Activated T-helper 17 cell treated with anti-CD3 and anti-CD28 coated beads, Interleukin-2, amount 50 U/mL, for 72 hours (primary cell): ENCODE measurements around the gene OXLD1. TPM values are rescaled to one million over a fixed set of nuclear protein-coding genes. Genes with fewer than 3 reads are reported as not detected.

Experiments
- ATAC-seq: fragments of 150-1000 bp; cut with Tn5 transposase; replicated peaks from 2 replicates; pipeline ENCODE4 v1.10.0; 2021; ENCODE audit warnings: mild to moderate bottlenecking, moderate library complexity
- H3K27ac Mint-ChIP-seq: one replicate; pipeline ENCODE4 v1.8.0; 2022; ENCODE audit warnings: mixed read lengths
- H3K27me3 Mint-ChIP-seq: one replicate; pipeline ENCODE4 v1.8.0; 2022; ENCODE audit warnings: mixed read lengths
- H3K36me3 Mint-ChIP-seq: one replicate; pipeline ENCODE4 v1.8.0; 2022; ENCODE audit warnings: low read depth, mild to moderate bottlenecking, mixed read lengths
- H3K4me1 Mint-ChIP-seq: one replicate; pipeline ENCODE4 v1.8.0; 2022; ENCODE audit warnings: mixed read lengths
- H3K4me3 Mint-ChIP-seq: one replicate; pipeline ENCODE4 v1.8.0; 2022; ENCODE audit warnings: mild to moderate bottlenecking, mixed read lengths
- H3K9me3 Mint-ChIP-seq: one replicate; pipeline ENCODE4 v1.8.0; 2022; ENCODE audit warnings: mixed read lengths
- total RNA-seq, 2 donors: library from RNA; stranded (reverse); gene quantifications; one replicate each; pipeline ENCODE4 v1.2.3, GENCODE V29; 2022

Gene OXLD1
- total RNA-seq, 2 donors from 2014 or later, result 18.4 to 40.3 TPM

- Mint-ChIP-seq H3K4me3 (no peak overlapping the region), H3K9me3 (no peaks in the 10 kb centered on the region), H3K36me3 (peaks cover 54% of the 10 kb centered on the region), H3K27me3 (no peaks in the 10 kb centered on the region), H3K27ac (no peak overlapping the region), H3K4me1 (peaks cover 8% of the 10 kb centered on the region)
- no peak for ATAC-seq
Measured at GRCh38 chr17:81706232-81706611, 39.8 kb upstream of the OXLD1 start.

GRCh38 chr17:81705518-81706231 is 39.3 kb upstream of the OXLD1 start:
- ATAC-seq, result no peak
- H3K4me3 Mint-ChIP-seq, result no peak overlapping the region
- no peaks in the 10 kb centered on the region for H3K27me3 Mint-ChIP-seq
- peaks cover 12% of the 10 kb centered on the region for H3K4me1 Mint-ChIP-seq
- H3K27ac Mint-ChIP-seq, result no peak overlapping the region
- H3K36me3 Mint-ChIP-seq, result peaks cover 60% of the 10 kb centered on the region
- H3K9me3 Mint-ChIP-seq, result no peaks in the 10 kb centered on the region

GRCh38 chr17:81703747-81704654 is 37.6 kb upstream of the OXLD1 start:
- peaks cover 77% of the 10 kb centered on the region for H3K36me3 Mint-ChIP-seq
- peak overlapping the region; percentile 43 for H3K27ac Mint-ChIP-seq

GRCh38 chr17:81702934-81703746 is 36.7 kb upstream of the OXLD1 start, which contains the start of gene MRPL12:
Gene MRPL12, plus strand, starts transcription at chr17:81703367. Its CDS starts 135 bp downstream, at chr17:81703502.
- peak within 1 kb of the TSS; percentile 98 for H3K27ac Mint-ChIP-seq
- no peaks in the 10 kb centered on the region for H3K27me3 Mint-ChIP-seq
- no peaks in the 10 kb centered on the region for H3K9me3 Mint-ChIP-seq
- peak; percentile 94 for ATAC-seq
- peaks cover 12% of the 10 kb centered on the region for H3K4me1 Mint-ChIP-seq
- peaks cover 85% of the 10 kb centered on the region for H3K36me3 Mint-ChIP-seq
- peak within 1 kb of the TSS; percentile 94 for H3K4me3 Mint-ChIP-seq

More at GRCh38 chr17:81703747-81704654, 37.6 kb upstream of the OXLD1 start:
- ATAC-seq, result peak; percentile 1
- Mint-ChIP-seq H3K9me3 (no peaks in the 10 kb centered on the region), H3K4me3 (peak overlapping the region; percentile 94), H3K4me1 (peaks cover 12% of the 10 kb centered on the region), H3K27me3 (no peaks in the 10 kb centered on the region)

- Mint-ChIP-seq H3K36me3 (peaks cover 95% of the 10 kb centered on the region), H3K9me3 (no peaks in the 10 kb centered on the region), H3K27ac (peak overlapping the region; percentile 25), H3K27me3 (no peaks in the 10 kb centered on the region), H3K4me1 (peaks cover 12% of the 10 kb centered on the region), H3K4me3 (peak overlapping the region; percentile 94)
- peak; percentile 22 for ATAC-seq
Measured at GRCh38 chr17:81701288-81702071, 35.1 kb upstream of the OXLD1 start.

GRCh38 chr17:81700353-81701287 is 34.2 kb upstream of the OXLD1 start:
- Mint-ChIP-seq H3K27ac (no peak overlapping the region), H3K27me3 (no peaks in the 10 kb centered on the region), H3K36me3 (peaks cover 95% of the 10 kb centered on the region), H3K9me3 (no peaks in the 10 kb centered on the region), H3K4me3 (peak overlapping the region; percentile 94), H3K4me1 (peaks cover 9% of the 10 kb centered on the region)
- no peak for ATAC-seq

- Mint-ChIP-seq H3K4me1 (peaks cover 5% of the 10 kb centered on the region), H3K27ac (no peak overlapping the region), H3K36me3 (peaks cover 72% of the 10 kb centered on the region), H3K27me3 (no peaks in the 10 kb centered on the region), H3K9me3 (no peaks in the 10 kb centered on the region), H3K4me3 (no peak overlapping the region)
- ATAC-seq, result no peak
Measured at GRCh38 chr17:81697261-81698044, 31.0 kb upstream of the OXLD1 start.

GRCh38 chr17:81696218-81696941 is 30.0 kb upstream of the OXLD1 start:
- Mint-ChIP-seq H3K4me3 (no peak overlapping the region), H3K27me3 (no peaks in the 10 kb centered on the region), H3K36me3 (peaks cover 72% of the 10 kb centered on the region), H3K9me3 (no peaks in the 10 kb centered on the region), H3K27ac (no peak overlapping the region), H3K4me1 (peaks cover 5% of the 10 kb centered on the region)
- ATAC-seq, result no peak

GRCh38 chr17:81695801-81696200 is 29.4 kb upstream of the OXLD1 start:
- Mint-ChIP-seq H3K27ac (no peak overlapping the region), H3K9me3 (no peaks in the 10 kb centered on the region), H3K4me3 (no peak overlapping the region), H3K4me1 (peaks cover 1% of the 10 kb centered on the region), H3K27me3 (no peaks in the 10 kb centered on the region), H3K36me3 (peaks cover 72% of the 10 kb centered on the region)
- ATAC-seq, result no peak

- no peak for ATAC-seq
Measured at GRCh38 chr17:81695211-81695610, 28.8 kb upstream of the OXLD1 start.

GRCh38 chr17:81694810-81695209 is 28.4 kb upstream of the OXLD1 start:
- Mint-ChIP-seq H3K4me3 (no peak overlapping the region), H3K27ac (no peak overlapping the region), H3K9me3 (no peaks in the 10 kb centered on the region), H3K4me1 (no peaks in the 10 kb centered on the region), H3K36me3 (peaks cover 72% of the 10 kb centered on the region), H3K27me3 (no peaks in the 10 kb centered on the region)
- ATAC-seq, result no peak

More at GRCh38 chr17:81695211-81695610, 28.8 kb upstream of the OXLD1 start:
- Mint-ChIP-seq H3K4me1 (no peaks in the 10 kb centered on the region), H3K4me3 (no peak overlapping the region), H3K27ac (no peak overlapping the region), H3K9me3 (no peaks in the 10 kb centered on the region), H3K36me3 (peaks cover 72% of the 10 kb centered on the region), H3K27me3 (no peaks in the 10 kb centered on the region)
